Neural crest cell (in vitro differentiated cells): ENCODE results near the gene COQ6. TPM values are rescaled to one million over a fixed set of nuclear protein-coding genes. Genes with fewer than 3 reads are reported as not detected.

ENCODE experiments used
- total RNA-seq: library from RNA; stranded (reverse); gene quantifications from 2 replicates; pipeline ENCODE4 v1.2.1, GENCODE V29; 2021

The COQ6 gene
- total RNA-seq, 1 donor from 2014 or later: 15.5 TPM

Other genes starting within 250 kb of the COQ6 start
- gene PNMA1, start 235.9 kb upstream of the COQ6 start, total RNA-seq: 94.4 and 97.4 TPM in 2 replicates
- 6.0 and 6.2 TPM in 2 replicates for gene PTGR2, start 98.5 kb upstream of the COQ6 start, total RNA-seq
- 50.5 and 53.0 TPM in 2 replicates for gene ZNF410, start 63.4 kb upstream of the COQ6 start, total RNA-seq
- gene FAM161B, start 208 bp upstream of the COQ6 start, total RNA-seq: 2.8 and 3.3 TPM in 2 replicates
- 9.5 and 9.7 TPM in 2 replicates for gene ENTPD5, start 69.0 kb downstream of the COQ6 start, total RNA-seq
- 2.7 and 3.1 TPM in 2 replicates for gene BBOF1, start 69.0 kb downstream of the COQ6 start, total RNA-seq
- 30.3 and 31.2 TPM in 2 replicates for gene ALDH6A1, start 134.2 kb downstream of the COQ6 start, total RNA-seq
- gene LIN52, start 134.7 kb downstream of the COQ6 start, total RNA-seq: 22.3 and 22.4 TPM in 2 replicates